ENCODE data around the gene TNF.
"Not testable (repeated sequence)": the region's sequence is repeated elsewhere in the genome, so short reads cannot be mapped to it uniquely, and the experiment has no call there.

The TNF gene

DNA sequence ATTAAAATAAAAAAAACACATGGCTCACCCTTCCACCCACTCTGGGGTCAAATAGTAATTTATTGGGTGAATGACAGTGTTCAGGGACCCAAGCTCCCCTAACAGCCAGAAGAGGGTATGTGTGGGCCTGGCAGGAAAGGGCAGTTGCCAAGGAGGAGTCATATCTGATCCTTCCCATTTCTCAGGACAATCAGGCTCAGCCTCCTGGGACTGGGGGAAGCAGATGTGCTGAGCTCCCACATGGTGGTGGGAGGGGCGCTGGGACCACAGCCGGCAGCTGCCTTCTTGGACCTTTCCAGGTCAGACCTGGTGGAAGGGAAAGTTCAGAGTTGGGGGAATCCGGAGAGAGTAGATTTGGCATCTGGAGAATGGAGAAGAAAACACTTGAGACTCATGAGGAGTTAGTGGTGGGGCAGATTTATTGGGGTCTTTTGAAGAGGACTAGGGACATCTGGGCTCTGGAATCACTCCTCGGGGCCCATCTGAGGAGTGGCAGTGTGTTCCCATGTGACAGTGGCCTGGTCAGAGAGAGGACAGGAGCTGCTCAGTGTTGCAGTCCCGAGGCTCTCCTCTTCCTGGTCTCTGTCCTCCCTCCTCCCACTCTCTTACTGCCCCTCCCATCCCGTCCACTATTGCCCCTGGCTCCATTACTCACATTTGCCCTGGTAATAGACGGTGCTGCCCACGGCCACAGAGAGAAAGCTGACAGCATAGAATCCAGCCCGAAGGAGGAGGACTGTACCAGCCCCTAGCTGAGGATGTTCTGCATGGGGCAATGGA is 13.7 kb downstream of the TNF start:
- no peak for DNase-seq

DNA sequence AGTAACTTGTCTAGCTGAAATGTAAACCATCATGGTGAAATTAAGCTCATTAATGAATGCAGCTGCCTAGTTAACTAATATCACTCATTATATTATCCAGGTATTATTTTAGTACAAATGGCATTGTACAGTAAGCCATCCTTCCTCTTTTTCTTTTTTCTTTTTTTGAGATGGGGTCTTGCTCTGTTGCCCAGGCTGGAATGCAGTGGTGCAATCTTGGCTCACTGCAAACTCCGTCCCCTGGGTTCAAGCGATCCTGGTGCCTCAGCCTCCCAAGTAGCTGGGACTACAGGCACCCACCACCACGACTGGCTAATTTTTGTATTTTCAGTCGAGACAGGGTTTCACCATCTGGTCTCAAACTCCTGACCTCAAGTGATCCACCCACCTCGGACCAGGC is 15.3 kb downstream of the TNF start:
- not testable (repeated sequence) for DNase-seq

DNA sequence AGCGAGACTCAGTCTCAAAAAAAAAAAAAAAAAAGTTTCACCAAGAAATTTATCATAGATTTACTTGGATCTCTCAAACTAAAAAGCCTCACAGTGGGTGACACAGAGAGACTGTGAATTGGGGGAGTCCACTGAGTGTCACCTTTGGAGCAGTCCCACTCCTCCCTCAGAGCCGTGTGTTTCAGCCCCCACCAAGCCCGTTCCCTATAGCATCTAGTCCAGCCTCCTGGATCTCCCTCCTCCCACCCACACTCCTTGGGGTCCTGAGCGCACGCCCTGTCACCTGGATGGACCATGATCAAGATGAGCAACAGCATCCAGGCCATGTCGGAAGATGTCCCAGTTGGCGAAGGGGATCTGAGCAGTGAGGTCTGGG is 17.0 kb downstream of the TNF start:
- no peak for DNase-seq

DNA sequence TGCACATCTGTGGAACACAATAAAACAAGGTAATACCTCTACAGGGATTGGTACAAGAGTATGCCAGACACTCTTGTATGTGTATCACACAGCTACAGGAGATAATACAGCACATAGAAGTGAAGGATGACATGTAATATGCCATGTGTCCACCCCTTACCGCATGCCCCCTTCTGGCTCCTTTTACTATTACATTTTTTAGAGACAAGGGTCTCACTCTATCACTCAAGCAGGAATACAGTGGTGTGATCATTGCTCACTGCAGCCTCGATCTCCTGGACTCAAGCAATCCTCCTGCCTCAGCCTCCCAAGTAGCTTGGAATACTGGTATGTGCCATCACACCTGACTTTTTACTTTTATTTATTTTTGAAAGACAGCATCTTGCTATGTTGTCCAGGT is 21.6 kb downstream of the TNF start:
- no peak for DNase-seq

DNA sequence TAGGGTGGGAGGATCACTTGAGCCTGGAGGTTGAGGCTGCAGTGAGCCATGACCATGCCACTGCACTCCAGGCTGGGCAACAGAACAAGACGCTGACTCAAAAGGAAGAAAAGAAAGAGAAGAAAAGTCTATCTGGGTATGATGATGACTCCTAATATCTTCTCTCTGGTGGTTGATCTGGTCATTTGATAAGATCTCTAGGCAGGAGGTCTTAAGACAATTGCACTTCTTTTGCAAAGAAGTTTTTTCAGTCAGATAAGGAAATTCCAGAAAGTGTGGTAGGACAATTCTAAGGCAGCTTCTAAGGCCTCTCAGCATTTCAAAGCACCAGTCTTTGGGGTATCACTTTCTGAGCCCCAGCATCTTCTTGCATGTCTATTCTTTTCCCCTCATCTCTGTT is 32.0 kb downstream of the TNF start:
- DNase-seq = no peak

DNA sequence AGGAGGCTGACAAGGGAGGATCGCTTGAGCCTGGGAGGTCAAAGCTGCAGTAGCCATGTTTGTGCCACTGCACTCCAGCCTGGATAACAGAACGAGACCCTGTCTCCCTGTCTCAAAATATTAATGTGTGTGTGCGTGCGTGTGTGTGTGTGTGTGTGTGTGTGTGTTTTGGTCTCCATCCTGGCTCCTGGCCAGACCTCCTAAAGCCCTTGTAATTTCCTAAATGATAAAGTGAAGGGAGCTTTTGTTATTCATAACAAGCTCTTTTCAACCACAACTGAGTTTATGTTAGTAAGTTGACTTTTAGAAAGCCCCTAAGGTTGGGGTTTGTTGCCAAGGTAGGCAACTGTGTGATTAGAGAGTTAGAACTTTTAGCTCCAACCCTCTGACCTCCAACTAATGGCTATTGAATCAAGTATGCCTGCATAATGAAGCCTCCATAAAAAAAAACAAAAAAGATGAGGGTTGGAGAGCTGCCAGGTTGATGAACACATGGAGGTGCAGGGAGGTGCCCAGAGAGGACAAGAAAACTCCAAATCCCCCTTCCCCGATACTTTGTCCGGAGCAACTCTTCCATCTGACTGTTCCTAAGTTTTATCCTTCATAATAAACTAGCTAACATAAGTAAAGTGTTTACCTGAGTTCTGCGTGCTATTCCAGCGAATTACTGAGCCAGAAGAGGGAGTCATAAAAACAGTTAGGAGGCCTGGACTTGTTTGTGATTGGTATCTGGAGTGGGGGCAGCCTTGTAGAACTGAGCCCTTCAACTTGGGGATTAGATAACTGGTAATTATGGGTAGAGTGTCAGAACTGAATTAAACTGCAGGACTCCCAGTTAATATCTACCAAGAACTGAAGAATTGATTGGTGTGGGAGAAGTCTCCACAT is 34.4 kb downstream of the TNF start:
- no peak for DNase-seq

DNA sequence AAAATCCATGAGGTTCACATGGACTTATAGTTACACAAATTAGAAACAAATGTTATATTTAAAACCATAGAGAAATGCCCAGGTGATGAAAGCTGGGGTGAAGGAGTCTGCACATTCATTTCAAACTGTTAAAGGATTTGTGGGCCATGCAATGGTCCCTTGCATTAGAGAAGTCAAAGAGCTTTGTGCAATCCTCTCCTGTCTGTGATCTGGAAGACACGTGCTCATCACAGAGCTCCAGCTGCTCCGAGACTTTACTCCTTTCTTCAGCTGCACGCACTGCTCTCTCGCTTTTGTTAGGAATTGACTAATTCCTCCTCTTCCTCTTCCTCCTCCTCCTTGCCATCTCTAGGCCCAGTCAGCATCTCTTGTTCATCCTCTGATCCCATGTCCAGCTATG is 35.6 kb downstream of the TNF start:
- DNase-seq = no peak

DNA sequence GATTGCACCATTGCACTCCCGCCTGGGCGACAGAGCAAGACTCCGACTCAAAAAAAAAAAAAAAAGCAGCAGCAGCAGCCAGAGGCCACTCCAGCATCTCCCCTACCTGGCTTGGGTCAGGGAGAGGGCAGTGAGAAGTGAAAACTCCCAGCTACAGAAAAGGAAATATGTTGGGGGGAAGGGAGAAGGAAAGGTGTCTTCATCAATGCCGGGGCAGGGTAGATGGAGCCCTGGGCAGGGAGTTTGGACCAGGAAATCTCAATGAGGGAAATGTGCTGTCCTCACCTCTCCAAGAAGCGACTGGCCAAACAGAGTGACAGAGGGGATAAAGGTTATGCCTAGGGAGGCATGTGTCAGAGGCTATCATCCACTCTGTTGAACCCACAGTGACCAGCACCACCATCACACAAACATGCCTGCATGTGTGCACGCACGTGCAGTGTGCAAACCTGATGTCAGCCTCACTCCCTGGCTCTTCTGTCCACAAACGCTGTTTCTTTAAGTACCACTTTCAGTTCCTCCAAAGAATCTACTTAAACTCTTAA is 38.8 kb downstream of the TNF start:
- no peak for DNase-seq

DNA sequence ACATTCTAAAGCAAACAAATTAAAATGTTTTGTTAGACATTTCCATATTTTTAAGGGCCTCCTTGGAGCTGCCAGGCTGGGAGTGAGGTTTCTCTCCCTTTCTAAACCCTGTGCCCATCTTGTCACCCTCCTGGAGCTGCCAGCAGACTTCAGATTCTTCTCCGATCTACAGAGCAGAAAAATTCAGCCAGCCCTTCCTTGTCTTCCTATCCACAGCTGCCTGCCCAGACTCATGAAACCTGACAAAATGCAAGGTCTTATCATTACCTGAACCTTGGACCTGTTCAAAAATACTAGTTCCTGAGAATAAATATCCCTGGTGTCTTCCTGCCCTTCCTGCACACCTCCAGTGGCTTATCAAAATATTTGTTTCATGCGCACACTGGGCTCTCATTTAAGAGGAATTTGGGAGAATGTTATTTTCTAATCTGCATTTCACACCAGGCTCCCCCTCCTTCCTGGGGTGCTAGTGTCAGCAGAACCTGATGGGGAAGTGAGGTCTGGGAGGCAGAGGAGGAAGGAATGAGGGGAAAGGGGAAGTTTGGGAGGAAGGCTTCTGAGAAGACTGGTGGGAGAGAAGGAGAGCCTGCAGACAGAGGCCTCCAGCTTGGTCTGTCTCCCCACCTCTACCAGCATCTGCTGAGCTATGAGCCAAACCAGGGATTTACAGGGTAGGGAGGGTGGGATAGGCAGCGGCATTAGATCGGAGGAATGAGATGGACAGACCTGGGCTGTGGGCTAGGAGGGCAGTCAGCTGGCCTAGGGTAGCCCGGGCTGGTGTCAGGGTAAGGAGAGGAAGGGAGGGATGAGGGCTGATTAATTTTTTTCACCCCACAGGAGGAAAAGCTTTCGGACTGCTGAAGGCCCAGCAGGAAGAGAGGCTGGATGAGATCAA is 39.6 kb downstream of the TNF start, which contains the start of gene AIF1:
Gene AIF1 (plus strand): TSS at position 551 of the 895 bp plus-strand sequence. CDS start 96 bp downstream, at position 647.
- DNase-seq = no peak

DNA sequence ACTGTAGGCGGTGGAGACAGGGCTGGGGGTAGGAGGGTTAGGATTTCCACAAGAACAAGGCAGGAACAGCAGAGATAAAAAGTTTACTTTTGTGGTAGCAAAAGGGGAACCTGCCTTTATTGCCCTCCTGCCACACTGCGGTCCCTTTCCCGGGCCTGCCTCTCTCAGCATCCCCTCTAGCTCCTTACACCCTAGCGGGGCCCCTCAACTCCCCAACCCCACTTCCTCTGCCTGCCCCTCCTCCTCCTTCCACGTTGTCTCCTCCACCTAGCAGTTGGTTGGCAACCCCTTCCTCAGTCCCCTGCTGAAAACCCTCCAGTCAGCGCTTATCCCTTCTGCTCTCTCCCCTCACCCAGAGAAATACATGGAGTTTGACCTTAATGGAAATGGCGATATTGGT is 40.4 kb downstream of the TNF start:
- no peak for DNase-seq

DNA sequence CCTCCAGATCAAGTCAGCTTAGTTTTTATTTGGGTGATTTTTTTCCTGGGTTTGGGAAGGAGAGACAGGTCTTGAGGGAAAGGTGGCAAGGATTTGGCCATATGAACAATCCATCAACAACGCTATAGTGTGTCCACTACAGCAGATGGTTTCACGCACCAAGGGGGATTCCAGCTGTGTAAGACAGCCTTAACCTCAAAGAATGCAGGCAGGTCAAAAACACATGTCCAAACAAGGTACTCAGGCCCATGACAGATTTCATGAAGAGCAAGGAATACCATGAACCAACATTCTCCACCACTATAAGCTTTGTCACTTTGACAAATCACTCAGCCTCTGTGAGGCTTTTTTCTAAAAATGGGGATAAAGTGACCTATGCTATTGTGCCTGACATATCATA is 41.6 kb downstream of the TNF start:
- DNase-seq = no peak

DNA sequence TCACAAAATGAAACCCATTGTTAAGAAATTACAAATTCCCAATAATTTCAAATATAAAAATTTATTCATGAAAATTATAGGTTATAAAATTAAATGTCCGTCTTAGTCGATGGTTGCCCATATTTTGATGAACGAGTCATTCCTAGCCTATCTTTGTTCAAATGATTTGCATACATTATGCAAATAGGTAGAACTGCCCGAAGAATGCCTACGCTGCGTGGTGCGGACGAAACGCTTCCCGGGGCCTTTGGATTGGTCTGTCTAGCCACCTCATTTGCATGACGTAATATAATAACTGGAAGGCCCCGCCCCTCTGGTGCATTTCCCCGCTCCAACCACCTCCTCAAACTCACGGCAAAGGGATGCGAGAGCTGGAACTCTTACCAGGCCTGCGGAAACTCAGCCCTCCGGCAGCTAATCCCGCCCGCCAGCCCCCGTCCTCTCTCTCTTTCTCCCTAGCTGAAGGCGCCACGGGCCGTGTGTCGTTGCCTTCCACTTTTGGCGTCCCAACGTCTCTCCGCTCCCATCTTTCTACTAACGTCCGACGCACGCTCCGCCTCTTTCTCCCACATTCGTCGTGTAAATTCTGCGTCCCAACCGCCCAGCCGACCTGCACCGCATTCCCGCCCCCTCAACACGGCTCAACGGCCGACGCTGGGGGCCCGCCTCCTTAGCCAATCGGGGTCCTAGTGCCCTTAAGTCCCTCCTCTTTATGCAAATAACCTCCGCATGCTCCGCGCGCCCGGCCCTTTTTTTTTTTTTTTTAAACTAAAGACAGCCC is 44.6 kb downstream of the TNF start:
- DNase-seq = peak; percentile 99

DNA sequence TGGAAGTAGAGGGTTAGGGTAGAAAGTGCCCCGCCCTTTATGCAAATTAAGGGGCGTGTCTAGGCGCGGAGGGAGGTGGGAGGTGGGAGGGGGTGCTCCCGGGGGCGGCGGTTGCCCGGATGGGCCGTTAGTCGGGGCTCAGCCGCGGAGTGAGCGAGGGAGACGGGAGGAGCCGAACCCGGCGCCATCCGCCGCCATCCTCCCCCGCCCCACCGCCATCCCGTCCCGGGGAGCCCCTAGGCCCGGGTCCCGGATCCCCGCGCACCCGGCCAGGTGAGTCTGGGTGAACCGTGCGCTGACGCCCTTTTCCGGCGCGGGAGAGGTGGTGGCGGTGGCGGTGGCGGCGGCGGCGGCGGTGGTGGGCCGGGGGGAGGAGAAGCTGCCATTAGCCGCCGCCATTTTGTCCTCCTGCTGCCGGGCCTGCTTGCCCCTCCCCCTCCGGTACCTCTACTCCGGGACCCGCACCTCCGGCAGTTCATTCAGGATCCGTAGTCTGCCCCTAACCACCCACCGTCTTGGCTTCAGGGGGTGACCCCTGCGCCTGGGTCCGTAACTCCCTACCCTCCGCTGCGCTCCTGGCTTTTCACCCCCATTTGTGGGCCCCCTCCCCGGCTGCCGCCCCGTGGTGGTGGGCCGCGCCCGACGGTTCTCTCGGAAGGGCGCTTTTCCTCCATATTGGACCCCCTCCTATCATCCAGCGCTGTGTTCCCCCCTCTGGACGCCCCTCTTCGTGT is 45.4 kb downstream of the TNF start, which contains the start of gene PRRC2A:
Gene PRRC2A (plus strand): TSS at position 130 of the 734 bp plus-strand sequence. CDS start 2,075 bp downstream, outside the sequence.
- DNase-seq = peak; percentile 98

DNA sequence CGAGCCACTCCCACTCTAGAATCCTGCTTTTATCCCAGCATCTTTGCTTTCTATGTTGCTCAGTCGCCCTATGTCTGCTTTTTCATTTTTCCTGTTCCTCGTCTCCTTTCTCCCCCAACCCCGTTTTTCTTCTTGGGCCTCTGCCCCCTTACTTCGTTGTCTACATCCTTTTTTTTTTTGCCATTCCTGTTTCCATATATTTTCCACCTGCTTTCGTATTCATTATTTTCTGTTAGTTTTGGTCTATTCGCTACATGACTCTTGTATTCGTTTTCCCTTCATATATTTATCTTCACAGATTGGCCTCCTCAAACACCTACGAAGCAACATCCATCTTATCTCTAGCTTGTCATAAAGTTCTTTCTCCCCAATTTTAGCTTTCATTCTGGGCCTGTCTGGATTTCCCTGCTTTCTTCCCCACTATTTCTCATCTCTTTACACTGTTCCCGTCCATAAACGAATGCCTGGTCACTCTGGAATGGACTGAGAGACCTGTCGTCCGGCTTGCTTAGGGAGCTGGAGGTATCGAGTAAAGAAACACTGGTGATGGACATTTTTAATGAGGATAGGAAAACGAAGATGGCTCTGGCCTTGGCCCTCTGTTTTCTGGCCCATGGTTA is 46.1 kb downstream of the TNF start:
- no peak for DNase-seq

DNA sequence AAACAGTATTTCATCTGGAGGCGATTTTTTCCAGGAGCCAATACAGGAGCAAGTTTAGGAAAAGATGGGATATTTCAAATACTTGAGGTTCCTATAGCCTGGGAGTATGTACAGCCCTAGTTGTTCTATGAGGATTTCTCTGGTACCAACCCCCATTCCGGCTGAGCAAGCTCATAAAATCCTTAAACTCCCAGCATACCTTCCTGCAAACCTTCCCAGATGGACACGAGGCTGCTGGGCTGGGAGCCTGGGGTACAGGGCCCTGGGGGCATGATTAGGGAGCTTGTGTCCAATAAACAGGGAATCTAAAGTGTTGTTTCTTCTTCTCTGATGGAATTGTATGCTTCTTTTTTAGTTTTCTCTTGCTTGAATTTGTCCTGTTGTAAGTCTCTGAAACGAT is 46.6 kb downstream of the TNF start:
- DNase-seq = no peak

DNA sequence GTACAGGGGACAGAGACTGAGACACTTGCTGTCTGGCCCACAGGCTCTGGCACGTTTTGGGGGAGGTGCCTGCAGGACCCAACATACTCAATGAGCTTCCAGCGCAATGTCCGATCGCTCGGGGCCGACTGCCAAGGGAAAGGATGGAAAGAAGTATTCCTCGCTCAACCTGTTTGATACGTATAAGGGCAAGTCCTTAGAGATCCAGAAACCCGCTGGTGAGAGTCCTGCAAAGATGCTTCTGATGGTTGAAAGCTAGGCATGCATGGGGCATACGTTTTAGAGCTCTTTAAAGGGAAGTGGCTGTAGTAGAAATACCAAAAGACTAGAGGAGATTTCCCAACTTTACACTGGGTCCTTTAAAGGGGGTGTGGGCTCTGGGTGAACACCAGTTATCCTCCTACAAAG is 47.3 kb downstream of the TNF start:
- DNase-seq = no peak

DNA sequence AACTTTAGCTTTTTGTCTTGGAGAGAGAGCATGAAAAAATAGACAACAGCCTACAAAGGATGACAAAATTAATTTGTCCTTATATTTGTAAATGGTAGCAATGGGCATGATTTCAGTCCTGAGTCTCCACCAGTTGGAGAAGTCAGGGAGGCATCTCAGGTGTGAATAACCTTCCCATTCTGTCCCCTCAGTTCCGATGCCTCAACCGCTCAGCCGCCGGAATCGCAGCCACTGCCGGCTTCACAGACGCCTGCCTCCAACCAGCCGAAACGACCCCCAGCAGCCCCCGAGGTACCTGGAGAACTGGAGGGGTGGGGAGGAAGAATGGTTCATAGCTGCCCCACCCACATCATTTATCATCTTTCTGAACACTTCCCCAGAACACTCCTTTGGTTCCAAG is 48.7 kb downstream of the TNF start:
- no peak for DNase-seq

DNA sequence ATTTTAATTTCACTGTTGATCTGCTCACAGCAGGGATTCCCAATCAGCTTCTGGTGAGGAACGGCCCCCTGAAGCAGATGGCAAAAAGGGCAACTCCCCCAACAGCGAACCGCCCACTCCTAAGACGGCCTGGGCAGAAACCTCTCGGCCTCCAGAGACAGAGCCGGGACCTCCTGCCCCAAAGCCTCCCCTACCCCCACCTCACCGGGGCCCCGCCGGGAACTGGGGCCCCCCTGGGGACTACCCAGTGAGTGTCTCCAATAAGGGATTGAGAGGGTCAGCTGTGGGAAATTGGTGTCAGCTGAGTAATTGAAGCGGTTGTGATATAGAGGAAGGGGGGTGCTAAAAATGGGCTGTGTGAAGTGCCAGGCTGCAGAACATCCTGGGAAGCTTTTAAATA is 51.6 kb downstream of the TNF start:
- no peak for DNase-seq

DNA sequence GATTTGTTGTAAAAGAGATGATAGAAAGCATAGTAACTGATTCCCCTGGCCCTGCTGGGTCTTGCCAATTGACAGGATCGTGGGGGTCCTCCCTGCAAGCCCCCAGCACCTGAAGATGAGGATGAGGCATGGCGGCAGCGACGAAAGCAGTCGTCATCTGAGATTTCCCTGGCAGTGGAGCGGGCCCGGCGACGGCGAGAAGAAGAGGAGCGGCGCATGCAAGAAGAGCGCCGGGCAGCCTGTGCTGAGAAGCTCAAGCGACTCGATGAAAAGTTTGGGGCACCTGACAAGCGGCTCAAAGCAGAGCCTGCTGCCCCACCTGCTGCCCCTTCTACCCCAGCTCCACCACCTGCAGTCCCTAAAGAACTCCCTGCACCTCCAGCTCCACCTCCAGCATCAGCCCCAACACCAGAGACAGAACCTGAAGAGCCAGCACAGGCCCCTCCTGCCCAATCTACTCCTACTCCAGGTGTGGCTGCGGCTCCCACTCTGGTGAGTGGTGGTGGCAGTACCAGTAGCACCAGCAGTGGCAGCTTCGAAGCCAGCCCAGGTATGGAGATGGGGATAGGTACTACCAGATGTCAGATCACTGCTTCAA is 52.4 kb downstream of the TNF start:
- no peak for DNase-seq

Data from NCI-H510A (cell line).